KMS-11 (cell line): Measurements from ENCODE around the gene B3GNT7.

ENCODE experiments used
- H2AFZ ChIP-seq: fragments of 200-600 bp; sonication (generic); 2 replicates; pipeline ENCODE4 v1.6.1; 2016; ENCODE audit warnings: antibody characterized with exemption, mixed run types, low read depth
- H3K27ac ChIP-seq: fragments of 200-600 bp; sonication (generic); 2 replicates; pipeline ENCODE4 v1.6.1; 2016; ENCODE audit warnings: mild to moderate bottlenecking, mixed run types
- H3K27me3 ChIP-seq: fragments of 200-600 bp; sonication (generic); 2 replicates; pipeline ENCODE4 v1.6.1; 2017; ENCODE audit warnings: mild to moderate bottlenecking, low read depth, mixed run types, moderate library complexity; ENCODE audit not compliant: insufficient read depth
- H3K36me3 ChIP-seq: fragments of 200-600 bp; sonication (generic); 2 replicates; pipeline ENCODE4 v1.6.1; 2017; ENCODE audit warnings: mild to moderate bottlenecking, mixed run types; ENCODE audit not compliant: insufficient read depth
- H3K4me1 ChIP-seq: fragments of 200-600 bp; sonication (generic); 2 replicates; pipeline ENCODE4 v1.6.1; 2016; ENCODE audit warnings: mild to moderate bottlenecking, low read depth, mixed run types; ENCODE audit not compliant: poor library complexity, severe bottlenecking
- H3K4me2 ChIP-seq: fragments of 200-600 bp; sonication (generic); 2 replicates; pipeline ENCODE4 v1.7.0; 2016; ENCODE audit warnings: mild to moderate bottlenecking, mixed run types
- H3K4me3 ChIP-seq: fragments of 200-600 bp; sonication (generic); IDR thresholded peaks from 2 replicates; pipeline ENCODE4 v1.6.1; 2017; ENCODE audit warnings: low read depth, low read length, mixed read lengths; ENCODE audit not compliant: insufficient read depth
- H3K79me2 ChIP-seq: fragments of 200-600 bp; sonication (generic); 2 replicates; pipeline ENCODE4 v1.6.1; 2016; ENCODE audit warnings: low read depth, mixed run types; ENCODE audit not compliant: insufficient read depth
- H3K9ac ChIP-seq: fragments of 200-600 bp; sonication (generic); 2 replicates; pipeline ENCODE4 v1.6.1; 2016; ENCODE audit warnings: mild to moderate bottlenecking, mixed run types
- H4K20me1 ChIP-seq: fragments of 200-600 bp; sonication (generic); 2 replicates; pipeline ENCODE4 v1.6.1; 2016; ENCODE audit warnings: mild to moderate bottlenecking, mixed run types; ENCODE audit not compliant: insufficient read depth
- CTCF ChIP-seq: fragments of 200-600 bp; sonication (generic); conservative IDR thresholded peaks from 2 replicates; pipeline ENCODE4 v1.6.1; 2017; ENCODE audit warnings: low read depth, mild to moderate bottlenecking, antibody characterized with exemption, low read length, moderate library complexity, mixed read lengths

Gene B3GNT7

GRCh38 chr2:231369580-231370428 lies 25.7 kb upstream of the B3GNT7 start:
- no peak for TF ChIP-seq CTCF
- no peaks in the 10 kb centered on the region for H3K27me3 ChIP-seq
- H4K20me1 ChIP-seq, result no peaks in the 10 kb centered on the region
- no peaks in the 10 kb centered on the region for H3K4me1 ChIP-seq
- H3K27ac ChIP-seq, result no peak overlapping the region
- no peak overlapping the region for H2AFZ ChIP-seq
- H3K9ac ChIP-seq, result no peak overlapping the region
- H3K79me2 ChIP-seq, result no peaks in the 10 kb centered on the region
- no peak overlapping the region for H3K4me2 ChIP-seq
- no peaks in the 10 kb centered on the region for H3K36me3 ChIP-seq
- H3K4me3 ChIP-seq, result no peak overlapping the region

GRCh38 chr2:231370429-231370748 lies 25.1 kb upstream of the B3GNT7 start:
- no peak for TF ChIP-seq CTCF
- Histone ChIP-seq H3K4me3 (no peak overlapping the region), H3K27ac (no peak overlapping the region), H3K9ac (no peak overlapping the region), H3K4me1 (no peaks in the 10 kb centered on the region), H3K27me3 (no peaks in the 10 kb centered on the region), H3K36me3 (no peaks in the 10 kb centered on the region), H3K4me2 (no peak overlapping the region), H2AFZ (no peak overlapping the region), H3K79me2 (no peaks in the 10 kb centered on the region), H4K20me1 (no peaks in the 10 kb centered on the region)

GRCh38 chr2:231370749-231371429 lies 24.6 kb upstream of the B3GNT7 start:
- no peaks in the 10 kb centered on the region for H3K4me1 ChIP-seq
- no peak overlapping the region for H3K4me2 ChIP-seq
- H2AFZ ChIP-seq, result no peak overlapping the region
- no peak overlapping the region for H3K4me3 ChIP-seq
- no peaks in the 10 kb centered on the region for H4K20me1 ChIP-seq
- no peak for TF ChIP-seq CTCF
- H3K9ac ChIP-seq, result no peak overlapping the region
- H3K36me3 ChIP-seq, result no peaks in the 10 kb centered on the region
- H3K27me3 ChIP-seq, result no peaks in the 10 kb centered on the region
- H3K27ac ChIP-seq, result no peak overlapping the region
- H3K79me2 ChIP-seq, result no peaks in the 10 kb centered on the region

GRCh38 chr2:231371430-231372054 lies 24.0 kb upstream of the B3GNT7 start:
- H3K4me2 ChIP-seq, result no peak overlapping the region
- no peaks in the 10 kb centered on the region for H4K20me1 ChIP-seq
- no peaks in the 10 kb centered on the region for H3K36me3 ChIP-seq
- H3K4me1 ChIP-seq, result no peaks in the 10 kb centered on the region
- H3K27ac ChIP-seq, result no peak overlapping the region
- H3K4me3 ChIP-seq, result no peak overlapping the region
- no peak overlapping the region for H3K9ac ChIP-seq
- H3K79me2 ChIP-seq, result no peaks in the 10 kb centered on the region
- H3K27me3 ChIP-seq, result no peaks in the 10 kb centered on the region
- TF ChIP-seq CTCF, result no peak
- H2AFZ ChIP-seq, result no peak overlapping the region
